GM12872 (cell line): ENCODE results near the gene TENT5D.

Experiments
- TF ChIP-seq, protein P1 (sequence below): IDR thresholded peaks from 3 replicates; pipeline ENCODE4 v1.5.1; 2011; ENCODE audit warnings: low read depth, mild to moderate bottlenecking, low read length, moderate library complexity; ENCODE audit not compliant: insufficient read depth

Gene TENT5D

DNA sequence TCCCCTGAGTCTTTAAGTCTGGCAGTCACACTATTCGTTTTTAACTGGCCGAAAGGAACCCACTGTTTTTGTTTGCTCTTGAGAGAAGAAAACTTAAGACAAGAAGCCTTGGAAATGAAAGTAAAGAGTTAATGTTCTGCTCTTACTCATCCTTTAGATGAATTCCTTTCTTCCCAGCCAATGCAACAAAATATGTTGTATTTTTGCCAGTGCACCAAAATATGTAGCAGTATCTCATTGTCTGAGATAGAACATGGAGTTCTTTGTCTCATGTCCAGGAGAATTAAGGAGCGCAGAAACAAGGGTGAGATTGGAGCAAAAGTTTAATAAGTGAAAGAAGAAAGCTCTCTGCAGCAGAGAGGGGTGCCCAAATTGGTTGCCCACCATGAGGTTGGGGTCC, 12.2 kb downstream of the TENT5D start:
- TF ChIP-seq, protein P1, sequence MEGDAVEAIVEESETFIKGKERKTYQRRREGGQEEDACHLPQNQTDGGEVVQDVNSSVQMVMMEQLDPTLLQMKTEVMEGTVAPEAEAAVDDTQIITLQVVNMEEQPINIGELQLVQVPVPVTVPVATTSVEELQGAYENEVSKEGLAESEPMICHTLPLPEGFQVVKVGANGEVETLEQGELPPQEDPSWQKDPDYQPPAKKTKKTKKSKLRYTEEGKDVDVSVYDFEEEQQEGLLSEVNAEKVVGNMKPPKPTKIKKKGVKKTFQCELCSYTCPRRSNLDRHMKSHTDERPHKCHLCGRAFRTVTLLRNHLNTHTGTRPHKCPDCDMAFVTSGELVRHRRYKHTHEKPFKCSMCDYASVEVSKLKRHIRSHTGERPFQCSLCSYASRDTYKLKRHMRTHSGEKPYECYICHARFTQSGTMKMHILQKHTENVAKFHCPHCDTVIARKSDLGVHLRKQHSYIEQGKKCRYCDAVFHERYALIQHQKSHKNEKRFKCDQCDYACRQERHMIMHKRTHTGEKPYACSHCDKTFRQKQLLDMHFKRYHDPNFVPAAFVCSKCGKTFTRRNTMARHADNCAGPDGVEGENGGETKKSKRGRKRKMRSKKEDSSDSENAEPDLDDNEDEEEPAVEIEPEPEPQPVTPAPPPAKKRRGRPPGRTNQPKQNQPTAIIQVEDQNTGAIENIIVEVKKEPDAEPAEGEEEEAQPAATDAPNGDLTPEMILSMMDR, result no peak

DNA sequence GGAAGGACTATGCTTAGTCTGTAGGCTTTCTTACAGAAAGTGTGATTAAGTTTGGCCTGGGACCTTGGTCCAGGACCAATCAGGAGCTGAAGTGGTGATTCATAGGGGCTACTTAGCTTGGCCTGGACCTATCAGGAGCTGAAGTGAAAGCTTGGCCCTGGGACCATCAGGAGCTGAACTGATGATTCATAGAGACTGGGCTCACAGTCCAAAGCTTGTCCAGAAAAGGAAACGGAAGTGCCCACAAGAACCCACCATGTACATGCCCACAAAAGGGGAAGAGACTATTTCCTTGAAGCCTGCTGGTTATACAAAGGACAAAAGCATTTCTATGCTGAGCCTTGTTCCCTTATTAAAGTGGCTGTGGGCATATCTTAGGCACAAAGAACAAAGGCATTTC, 12.6 kb downstream of the TENT5D start:
- TF ChIP-seq, protein P1, result no peak

DNA sequence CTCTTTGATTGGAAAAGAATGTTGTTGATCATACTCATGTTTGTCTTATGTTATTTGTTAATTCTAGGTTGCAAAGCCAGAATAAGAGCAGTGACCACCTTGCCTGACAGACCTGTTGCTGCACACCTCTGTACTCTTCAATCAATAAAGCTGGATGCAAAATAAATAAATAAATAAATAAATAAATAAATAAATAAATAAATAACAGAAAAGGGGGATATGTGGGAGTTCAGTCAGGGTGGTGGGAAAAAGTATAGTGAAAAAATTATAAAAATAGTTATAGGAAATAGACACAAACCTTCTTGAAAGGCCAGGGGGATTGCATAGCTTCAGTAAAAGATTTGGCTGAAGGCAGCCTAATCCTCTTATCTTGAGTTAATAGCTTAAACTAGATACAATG, 51.3 kb downstream of the TENT5D start:
- TF ChIP-seq, protein P1, result no peak

DNA sequence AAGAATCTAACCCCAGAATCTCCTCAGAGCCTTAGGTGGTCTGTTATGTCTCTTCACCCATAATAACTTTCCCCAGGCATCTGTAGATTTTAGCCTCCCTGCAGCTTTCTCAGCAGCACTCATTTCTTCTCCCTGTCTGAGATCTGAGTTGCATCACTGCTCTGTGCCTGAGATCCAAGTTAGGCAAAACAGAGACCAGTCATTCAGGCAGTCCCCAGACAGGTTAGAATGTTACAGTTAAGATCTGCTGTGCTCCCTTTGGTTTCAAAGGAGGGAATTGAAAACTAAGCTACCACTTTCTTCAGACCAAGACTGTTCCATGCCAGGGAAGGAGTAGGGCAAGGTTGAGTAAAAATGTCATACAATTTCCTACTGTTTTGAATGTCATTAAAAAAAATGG, 65.3 kb downstream of the TENT5D start:
- TF ChIP-seq, protein P1, result no peak

DNA sequence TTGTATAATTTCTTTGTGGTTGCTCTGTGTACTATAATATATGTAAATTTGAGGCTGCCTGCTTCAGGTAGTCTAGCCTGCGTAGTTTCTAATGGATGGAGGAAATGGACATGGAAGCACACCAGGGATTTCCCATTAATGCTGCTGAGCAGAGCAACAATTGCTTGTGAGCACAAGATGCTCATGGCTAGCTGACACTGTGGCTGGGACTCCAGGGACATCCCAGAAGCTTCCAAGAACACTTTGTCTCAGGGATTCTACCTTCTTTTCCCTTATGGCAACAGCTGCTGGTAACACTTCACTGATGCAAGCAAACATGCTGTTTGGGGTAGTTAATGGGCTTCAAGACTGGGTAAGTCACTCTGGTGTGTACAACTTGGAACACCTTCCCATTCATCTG, 66.1 kb downstream of the TENT5D start:
- TF ChIP-seq, protein P1, result no peak

DNA sequence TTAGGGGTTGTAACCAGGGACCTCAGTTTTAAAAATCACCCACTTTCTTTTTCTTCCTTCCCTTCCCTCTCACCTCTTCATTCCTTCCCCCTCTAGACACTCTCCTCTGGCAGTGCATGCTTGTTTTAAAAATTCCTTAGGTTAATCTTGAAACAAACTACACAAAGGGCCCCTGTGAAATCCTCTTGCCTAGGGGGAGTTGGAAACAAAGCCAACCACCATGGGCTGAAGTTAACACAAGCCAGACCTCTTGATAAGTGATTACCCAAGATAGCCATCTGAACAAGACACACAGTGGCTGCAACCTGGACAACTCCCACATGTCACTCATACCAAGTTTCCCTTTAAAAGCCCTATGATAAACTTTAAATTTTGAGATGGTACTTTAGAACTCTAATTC, 68.9 kb downstream of the TENT5D start:
- TF ChIP-seq, protein P1, result no peak
